Smooth muscle cell (in vitro differentiated cells): ENCODE results near the gene IGIP. TPM values are rescaled to one million over a fixed set of nuclear protein-coding genes. Genes with fewer than 3 reads are reported as not detected.

Experiments used
- DNase-seq: peaks from one replicate; lab custom pipeline; 2025; ENCODE audit not compliant: unreplicated experiment; lab: John Stamatoyannopoulos, UW
- H2AFZ ChIP-seq: fragments of 200-600 bp; sonication (generic); 2 replicates; pipeline ENCODE4 v1.6.0; 2016; ENCODE audit warnings: antibody characterized with exemption, low read depth, mild to moderate bottlenecking
- H3F3A ChIP-seq: fragments of 200-600 bp; sonication (generic); 2 replicates; pipeline ENCODE4 v1.6.0; 2017; ENCODE audit warnings: antibody characterized with exemption, low read depth
- H3K27ac ChIP-seq: fragments of 200-600 bp; sonication (generic); 2 replicates; pipeline ENCODE4 v1.5.1; 2016; ENCODE audit warnings: low read depth, mild to moderate bottlenecking
- H3K27me3 ChIP-seq: fragments of 200-600 bp; sonication (generic); 2 replicates; pipeline ENCODE4 v1.6.1; 2016; ENCODE audit warnings: low read depth, mild to moderate bottlenecking
- H3K36me3 ChIP-seq: fragments of 200-600 bp; sonication (generic); 2 replicates; pipeline ENCODE4 v1.5.1; 2016; ENCODE audit warnings: low read depth
- H3K4me1 ChIP-seq: fragments of 200-600 bp; sonication (generic); 2 replicates; pipeline ENCODE4 v1.5.1; 2016; ENCODE audit warnings: low read depth
- H3K4me2 ChIP-seq: fragments of 200-600 bp; sonication (generic); 2 replicates; pipeline ENCODE4 v1.6.0; 2016; ENCODE audit warnings: mild to moderate bottlenecking
- H3K4me3 ChIP-seq: fragments of 200-600 bp; sonication (generic); 2 replicates; pipeline ENCODE4 v1.5.1; 2016; ENCODE audit warnings: mild to moderate bottlenecking
- H3K79me2 ChIP-seq: fragments of 200-600 bp; sonication (generic); 2 replicates; pipeline ENCODE4 v1.6.0; 2016; ENCODE audit warnings: low read depth, mild to moderate bottlenecking
- H3K9ac ChIP-seq: fragments of 200-600 bp; sonication (generic); 2 replicates; pipeline ENCODE4 v1.6.0; 2016; ENCODE audit warnings: low read depth
- H3K9me3 ChIP-seq: fragments of 200-600 bp; sonication (generic); replicated peaks from 2 replicates; pipeline ENCODE4 v1.5.1; 2016; ENCODE audit warnings: low read depth
- H4K20me1 ChIP-seq: fragments of 200-600 bp; sonication (generic); 2 replicates; pipeline ENCODE4 v1.6.0; 2016; ENCODE audit warnings: low read depth
- CTCF ChIP-seq: fragments of 200-600 bp; sonication (generic); IDR thresholded peaks from 2 replicates; pipeline ENCODE4 v1.5.1; 2017; ENCODE audit warnings: borderline replicate concordance, mild to moderate bottlenecking, antibody characterized with exemption; ENCODE audit not compliant: insufficient read depth, poor library complexity, severe bottlenecking
- WGBS: methylation state at CpG from one replicate; pipeline ENCODE4 v1.1.7; 2016; ENCODE audit warnings: low lambda C conversion rate; 5-methylcytosine and 5-hydroxymethylcytosine counted together
- polyA plus RNA-seq: library from polyadenylated mRNA; unstranded; fragments of >200 nt; fragmentation: Nextera tagmentation; extraction: Ambion mirVana; gene quantifications from 2 replicates; pipeline ENCODE4 v1.2.1, GENCODE V29; 2016
- total RNA-seq: library from RNA; depleted of rRNA; stranded (reverse); fragments of >200 nt; gene quantifications from 2 replicates; pipeline ENCODE4 v1.2.3, GENCODE V29; 2014

Gene IGIP
- total and polyA plus RNA-seq, 2 experiments from 2014 or later, result 0.72 to 4.3 TPM

DNA sequence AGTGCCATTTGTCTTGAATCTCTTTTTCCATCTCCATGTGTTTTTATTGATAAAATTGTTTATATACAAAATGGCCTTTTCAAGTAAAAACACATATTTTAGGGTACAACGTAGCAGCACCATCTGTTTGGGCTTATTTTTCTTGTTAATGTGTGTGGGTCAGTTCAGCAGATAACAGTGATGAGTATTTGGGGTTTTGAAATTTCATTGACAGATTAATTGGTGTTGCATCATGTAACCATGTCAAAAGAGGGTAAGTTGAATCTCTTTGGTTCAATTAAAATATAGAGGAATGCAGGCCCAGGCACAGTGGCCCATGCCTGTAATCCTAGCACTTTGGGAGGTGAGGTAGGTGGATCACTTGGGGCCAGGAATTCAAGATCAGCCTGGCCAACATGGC is 31.9 kb upstream of the IGIP start:
- WGBS, result 64% methylated on average over 1 of the region's 1 CpG
- no peak overlapping the region for H3K9ac ChIP-seq
- no peaks in the 10 kb centered on the region for H3K9me3 ChIP-seq
- TF ChIP-seq CTCF, result no peak
- no peaks in the 10 kb centered on the region for H3K79me2 ChIP-seq
- H3F3A ChIP-seq, result no peaks in the 10 kb centered on the region
- H3K4me3 ChIP-seq, result no peak overlapping the region
- peaks cover 54% of the 10 kb centered on the region for H3K27me3 ChIP-seq
- no peaks in the 10 kb centered on the region for H3K36me3 ChIP-seq
- no peak for DNase-seq
- no peak overlapping the region for H2AFZ ChIP-seq
- no peak overlapping the region for H3K4me2 ChIP-seq
- H3K27ac ChIP-seq, result no peak overlapping the region
- no peaks in the 10 kb centered on the region for H3K4me1 ChIP-seq
- no peaks in the 10 kb centered on the region for H4K20me1 ChIP-seq

DNA sequence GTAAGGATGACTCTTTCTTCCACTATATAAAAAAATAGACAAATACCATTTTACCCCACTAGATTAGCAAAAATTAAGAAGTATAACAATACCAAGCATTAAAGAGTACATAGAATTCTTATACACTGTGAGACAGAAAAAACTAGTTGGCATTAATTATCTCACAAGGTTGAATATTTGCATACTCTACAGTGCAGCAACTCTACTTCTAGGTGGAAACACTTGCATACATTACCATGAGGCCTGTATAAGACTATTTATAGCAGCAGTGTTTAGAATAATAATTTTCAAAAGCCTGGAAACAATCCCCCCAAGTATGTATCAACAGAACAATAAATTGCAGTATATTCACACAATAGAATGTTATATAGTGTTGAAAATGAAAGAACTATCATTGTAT is 30.8 kb upstream of the IGIP start:
- Histone ChIP-seq H3K4me1 (no peaks in the 10 kb centered on the region), H3K79me2 (no peaks in the 10 kb centered on the region), H3K36me3 (no peaks in the 10 kb centered on the region), H3K27ac (no peak overlapping the region), H3K4me3 (no peak overlapping the region), H3K27me3 (peaks cover 59% of the 10 kb centered on the region), H3F3A (no peaks in the 10 kb centered on the region), H3K9ac (no peak overlapping the region), H4K20me1 (no peaks in the 10 kb centered on the region), H2AFZ (no peak overlapping the region), H3K9me3 (no peaks in the 10 kb centered on the region), H3K4me2 (no peak overlapping the region)
- TF ChIP-seq CTCF, result no peak
- DNase-seq, result no peak

- H3K4me1 ChIP-seq, result no peaks in the 10 kb centered on the region
- no peaks in the 10 kb centered on the region for H3K36me3 ChIP-seq
- H3F3A ChIP-seq, result peaks cover 3% of the 10 kb centered on the region
- DNase-seq, result no peak
- no peak overlapping the region for H3K9ac ChIP-seq
- TF ChIP-seq CTCF, result no peak
- H3K27me3 ChIP-seq, result peaks cover 72% of the 10 kb centered on the region
- H3K4me2 ChIP-seq, result no peak overlapping the region
- WGBS, result 93% methylated on average over 1 of the region's 1 CpG
- no peaks in the 10 kb centered on the region for H4K20me1 ChIP-seq
- no peak overlapping the region for H3K4me3 ChIP-seq
- no peaks in the 10 kb centered on the region for H3K9me3 ChIP-seq
- H3K79me2 ChIP-seq, result no peaks in the 10 kb centered on the region
- H2AFZ ChIP-seq, result no peak overlapping the region
- H3K27ac ChIP-seq, result no peak overlapping the region
Measured at GRCh38 chr5:140101179-140101578, 24.6 kb upstream of the IGIP start.

DNA sequence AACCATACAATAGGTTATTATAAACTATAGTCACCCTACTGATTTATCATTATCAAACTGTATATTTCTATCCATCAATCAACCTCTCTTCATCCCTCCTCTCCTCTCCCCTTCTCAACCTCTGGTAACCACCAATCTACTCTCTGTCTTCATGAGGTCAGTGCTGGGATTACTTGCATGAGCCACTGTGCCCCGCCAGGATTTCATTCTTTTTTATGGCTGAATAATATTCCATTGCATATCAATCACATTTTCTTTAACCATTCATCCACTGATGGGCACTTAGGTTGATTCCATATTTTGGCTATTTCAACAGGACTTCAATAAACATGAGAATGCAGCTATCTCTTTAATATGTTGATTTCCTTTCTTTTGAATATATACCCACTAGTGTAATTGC is 22.6 kb upstream of the IGIP start:
- 67% methylated on average over 1 of the region's 1 CpG for WGBS
- Histone ChIP-seq H2AFZ (no peak overlapping the region), H3K9me3 (no peaks in the 10 kb centered on the region), H3K27me3 (peaks cover 64% of the 10 kb centered on the region), H3K9ac (no peak overlapping the region), H3K4me3 (no peak overlapping the region), H3K79me2 (no peaks in the 10 kb centered on the region), H3K27ac (no peak overlapping the region), H3K36me3 (no peaks in the 10 kb centered on the region), H3K4me1 (peaks cover 6% of the 10 kb centered on the region), H4K20me1 (peaks cover under 1% of the 10 kb centered on the region), H3K4me2 (no peak overlapping the region), H3F3A (peaks cover 13% of the 10 kb centered on the region)
- DNase-seq, result no peak
- no peak for TF ChIP-seq CTCF
